Lower lobe of right lung (tissue), 2 donors: ENCODE results near the gene TMC5. TPM values are rescaled to one million over a fixed set of nuclear protein-coding genes. Genes with fewer than 3 reads are reported as not detected.

Experiments used
- ATAC-seq, 2 donors: fragments of 200-7000 bp; cut with Tn5 transposase; one replicate each; pipeline ENCODE4 v1.9.1; 2020 to 2022; ENCODE audit warnings: mild to moderate bottlenecking in 2 of 2, moderate library complexity in 2 of 2
- DNase-seq: peaks from one replicate; pipeline ENCODE4 v3.0.0-alpha.2; 2020
- H3K27ac ChIP-seq: fragments of 200-600 bp; one replicate; pipeline ENCODE4 v1.8.0; 2022
- H3K27me3 ChIP-seq: fragments of 200-600 bp; one replicate; pipeline ENCODE4 v1.8.0; 2022; ENCODE audit warnings: low read depth
- H3K36me3 ChIP-seq: fragments of 200-600 bp; one replicate; pipeline ENCODE4 v1.8.0; 2022; ENCODE audit warnings: mild to moderate bottlenecking
- H3K4me1 ChIP-seq: fragments of 200-600 bp; one replicate; pipeline ENCODE4 v1.8.0; 2022
- H3K4me3 ChIP-seq: fragments of 200-600 bp; one replicate; pipeline ENCODE4 v1.8.0; 2022; ENCODE audit warnings: mild to moderate bottlenecking
- H3K9me3 ChIP-seq: fragments of 200-600 bp; one replicate; pipeline ENCODE4 v1.8.0; 2022
- CTCF ChIP-seq: fragments of 200-600 bp; IDR thresholded peaks from one replicate; pipeline ENCODE4 v1.8.0; 2022; ENCODE audit warnings: antibody characterized with exemption, mild to moderate bottlenecking
- intact Hi-C: fragments of 100-400 bp; cut with DNase I; formaldehyde crosslinking; loops from one replicate; pipeline ENCODE4 v1.11.0; 2022
- total RNA-seq: library from RNA; stranded (reverse); fragmentation: NEBNext Ultra II Directional; extraction: Animal tissue kit (Norgen Biotek cat#: 25700); gene quantifications from one replicate; pipeline ENCODE4 v1.2.1, GENCODE V29; 2021
- donor health status: DM: no; HTN: yes; CAD: no; lungs with severe emphysema.

TMC5 gene
- total RNA-seq, 1 donor from 2014 or later: 62.1 TPM

- H3K4me1 ChIP-seq: peaks cover 4% of the 10 kb centered on the region
- peaks cover 97% of the 10 kb centered on the region for H3K36me3 ChIP-seq
- DNase-seq (no peak), ATAC-seq (peak in 1 of 2 donors; percentile 18)
- no peak overlapping the region for H3K27ac ChIP-seq
- no peak overlapping the region for H3K4me3 ChIP-seq
- TF ChIP-seq CTCF: no peak
- no peaks in the 10 kb centered on the region for H3K27me3 ChIP-seq
- intact Hi-C loops: no loop called here
- no peaks in the 10 kb centered on the region for H3K9me3 ChIP-seq
Measured at GRCh38 chr16:19503461-19504075, 85.9 kb downstream of the TMC5 start.

GRCh38 chr16:19505600-19506303 lies 88.1 kb downstream of the TMC5 start:
- Histone ChIP-seq H3K27ac (no peak overlapping the region), H3K4me3 (no peak overlapping the region), H3K27me3 (no peaks in the 10 kb centered on the region), H3K9me3 (no peaks in the 10 kb centered on the region), H3K36me3 (peaks cover 99% of the 10 kb centered on the region), H3K4me1 (peaks cover 4% of the 10 kb centered on the region)
- TF ChIP-seq CTCF: no peak
- intact Hi-C loops: no loop called here
- no peak for DNase-seq
- ATAC-seq: no peak

DNA sequence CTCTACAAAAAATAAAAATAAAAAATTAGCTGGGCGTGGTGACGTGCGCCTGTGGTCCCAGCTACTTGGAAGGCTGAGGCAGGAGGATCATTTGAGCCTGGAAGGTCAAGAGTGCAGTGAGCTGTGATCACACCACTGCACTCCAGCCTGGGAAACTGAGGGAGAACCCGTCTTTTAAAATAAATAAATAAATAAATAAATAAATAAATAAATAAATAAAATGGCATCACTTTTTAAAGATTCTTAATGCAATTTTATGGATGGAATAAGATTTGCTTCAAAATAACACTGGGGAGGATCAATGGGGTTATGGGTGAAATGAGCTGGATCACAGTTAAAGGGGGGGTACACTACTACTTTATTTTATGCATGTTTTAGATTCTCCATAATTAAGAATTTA lies 89.3 kb downstream of the TMC5 start:
- Histone ChIP-seq H3K4me1 (peaks cover 4% of the 10 kb centered on the region), H3K27ac (no peak overlapping the region), H3K9me3 (no peaks in the 10 kb centered on the region), H3K36me3 (peaks cover 91% of the 10 kb centered on the region), H3K27me3 (no peaks in the 10 kb centered on the region), H3K4me3 (no peak overlapping the region)
- intact Hi-C loops: no loop called here
- no peak for ATAC-seq
- TF ChIP-seq CTCF: no peak
- no peak for DNase-seq

DNA sequence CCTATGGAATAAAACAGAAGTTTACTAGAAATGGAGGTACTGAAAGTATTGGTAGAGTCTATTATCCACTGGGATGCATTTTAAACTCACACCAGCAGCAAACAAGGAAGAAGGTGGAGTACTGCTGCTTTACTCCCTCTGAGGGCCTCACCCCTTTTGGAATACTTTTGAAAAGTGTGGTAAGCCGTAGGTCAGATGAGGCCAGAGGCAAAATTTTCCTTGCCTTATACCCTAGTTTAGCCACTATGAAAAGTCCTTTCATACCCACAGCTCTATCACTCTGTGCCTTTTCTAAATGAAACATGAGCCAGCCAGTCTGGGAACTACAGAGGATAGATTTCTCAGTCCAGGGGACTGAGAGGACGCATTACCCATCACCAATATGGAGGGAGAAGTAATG lies 90.2 kb downstream of the TMC5 start:
- DNase-seq (no peak), ATAC-seq (no peak)
- peaks cover 82% of the 10 kb centered on the region for H3K36me3 ChIP-seq
- H3K27me3 ChIP-seq: no peaks in the 10 kb centered on the region
- no peak for TF ChIP-seq CTCF
- peak overlapping the region; percentile 33 for H3K27ac ChIP-seq
- peaks cover 4% of the 10 kb centered on the region for H3K4me1 ChIP-seq
- no peaks in the 10 kb centered on the region for H3K9me3 ChIP-seq
- intact Hi-C loops: no loop called here
- H3K4me3 ChIP-seq: no peak overlapping the region

- Histone ChIP-seq H3K27ac (no peak overlapping the region), H3K36me3 (peaks cover 62% of the 10 kb centered on the region)
Measured at GRCh38 chr16:19512297-19512696, 94.6 kb downstream of the TMC5 start.

More at GRCh38 chr16:19512297-19512696, 94.6 kb downstream of the TMC5 start:
- no peak for DNase-seq
- no peak for ATAC-seq
- no peak overlapping the region for H3K4me3 ChIP-seq
- H3K4me1 ChIP-seq: peaks cover 11% of the 10 kb centered on the region
- no peak for TF ChIP-seq CTCF
- intact Hi-C loops: no loop called here
- H3K9me3 ChIP-seq: no peaks in the 10 kb centered on the region
- H3K27me3 ChIP-seq: no peaks in the 10 kb centered on the region
